Sigmoid colon (tissue), 7 donors: ENCODE data around the gene RGSL1. TPM values are rescaled to one million over a fixed set of nuclear protein-coding genes. Genes with fewer than 3 reads are reported as not detected.

Source experiments
- DNase-seq: peaks from one replicate; pipeline ENCODE4 v3.0.0-alpha.2; 2019
- H3K27ac ChIP-seq, 4 donors: fragments of 200-600 bp; sonication (generic); one replicate each; pipeline ENCODE4 v1.5.1; 2016 to 2019; ENCODE audit warnings: mild to moderate bottlenecking in 1 of 4
- H3K27me3 ChIP-seq, 3 donors: fragments of 200-600 bp; sonication (generic); one replicate each; pipeline ENCODE4 v1.5.1; 2019; ENCODE audit warnings: mild to moderate bottlenecking in 1 of 3
- H3K36me3 ChIP-seq, 4 donors: fragments of 200-600 bp; sonication (generic); one replicate each; pipeline ENCODE4 v1.5.1; 2016 to 2019
- H3K4me1 ChIP-seq, 4 donors: fragments of 200-600 bp; sonication (generic); one replicate each; pipeline ENCODE4 v1.5.1; 2017 to 2019
- H3K4me3 ChIP-seq, 4 donors: fragments of 200-600 bp; sonication (generic); one replicate each; pipeline ENCODE4 v1.5.1; 2017 to 2019; ENCODE audit warnings: mild to moderate bottlenecking in 2 of 4, moderate library complexity in 1 of 4
- H3K9me3 ChIP-seq, 4 donors: fragments of 200-600 bp in 3 of 4; sonication (generic) in 3 of 4; one replicate each; pipeline versions ENCODE4 v1.5.1 to v1.6.1; 2013 to 2019
- CTCF ChIP-seq, 4 experiments: fragments of 450-650 bp in 3 of 4; fragments of 200-600 bp in 1 of 4; IDR thresholded peaks; one replicate each; pipeline ENCODE4 v1.5.1; 2016 to 2019; ENCODE audit warnings: antibody characterized with exemption in 4 of 4, mild to moderate bottlenecking in 3 of 4, moderate library complexity in 2 of 4
- EP300 ChIP-seq, 4 donors: sonication (generic); formaldehyde crosslinking; IDR thresholded peaks; one replicate each; pipeline ENCODE4 v1.6.1; 2017; ENCODE audit warnings: antibody characterized with exemption in 4 of 4
- POLR2A ChIP-seq, 2 donors: fragments of 450-650 bp; IDR thresholded peaks; one replicate each; pipeline ENCODE4 v1.6.1; 2016; ENCODE audit warnings: antibody characterized with exemption in 2 of 2, mild to moderate bottlenecking in 2 of 2, moderate library complexity in 2 of 2
- POLR2AphosphoS5 ChIP-seq, 4 donors: sonication (generic); formaldehyde crosslinking; IDR thresholded peaks; one replicate each; pipeline ENCODE4 v1.6.1; 2017; ENCODE audit warnings: antibody characterized with exemption in 4 of 4
- WGBS, 2 donors: extraction: QIAGEN DNeasy Blood & Tissue Kit; methylation state at CpG; one replicate each; pipeline ENCODE4 v1.1.7; 2013; 5-methylcytosine and 5-hydroxymethylcytosine counted together
- intact Hi-C: fragments of 100-400 bp; cut with DNase I; formaldehyde crosslinking; loops from one replicate; pipeline ENCODE4 v1.15.1; 2023
- polyA plus RNA-seq, 3 donors: library from polyadenylated mRNA; stranded (reverse); fragments of 200-250 nt; gene quantifications; one replicate each; pipeline ENCODE4 v1.2.3, GENCODE V29; 2013
- total RNA-seq, 4 donors: library from RNA; depleted of rRNA; stranded (reverse); fragments of >200 nt; gene quantifications; one replicate each; pipeline ENCODE4 v1.1.0, GENCODE V29; 2016
- donor health status: healthy with polysubstance abuse.
- donor health status: Bipolar disorder and iron deficiency.
- donor health status: healthy.

Gene RGSL1
- total and polyA plus RNA-seq, 7 donors = not detected

- intact Hi-C loops = no loop called here
- DNase-seq = no peak
- TF ChIP-seq POLR2A (IDR thresholded peaks at IDR 0.05) (no peak), POLR2AphosphoS5 (IDR thresholded peaks at IDR 0.05) (no peak), EP300 (IDR thresholded peaks at IDR 0.05) (no peak), CTCF (IDR thresholded peaks at IDR 0.05) (no peak)
- H3K4me1 ChIP-seq = no peaks in the 10 kb centered on the region
- no peaks in the 10 kb centered on the region for H3K9me3 ChIP-seq
- no peaks in the 10 kb centered on the region for H3K27me3 ChIP-seq
- no peak overlapping the region for H3K4me3 ChIP-seq
- no peak overlapping the region for H3K27ac ChIP-seq
- peaks cover 0 to 7% (median 0%) of the 10 kb centered on the region in 4 donors for H3K36me3 ChIP-seq
- 69 to 85% methylated on average over 3 of the region's 3 CpGs for WGBS, 2 donors
Observed at GRCh38 chr1:182568647-182569284, 118.8 kb downstream of the RGSL1 start.

GRCh38 chr1:182569939-182570610, 120.1 kb downstream of the RGSL1 start:
- no peak for TF ChIP-seq POLR2A (IDR thresholded peaks at IDR 0.05)
- no peak for TF ChIP-seq CTCF (IDR thresholded peaks at IDR 0.05)
- TF ChIP-seq POLR2AphosphoS5 (IDR thresholded peaks at IDR 0.05) = no peak
- TF ChIP-seq EP300 (IDR thresholded peaks at IDR 0.05) = no peak
- peaks cover 0 to 19% (median 6%) of the 10 kb centered on the region in 4 donors for H3K36me3 ChIP-seq
- no peak for DNase-seq
- H3K27me3 ChIP-seq = no peaks in the 10 kb centered on the region
- H3K4me1 ChIP-seq = no peaks in the 10 kb centered on the region
- H3K9me3 ChIP-seq = no peaks in the 10 kb centered on the region
- H3K27ac ChIP-seq = no peak overlapping the region
- 87 to 92% methylated on average over 6 of the region's 6 CpGs for WGBS, 2 donors
- intact Hi-C loops = no loop called here
- H3K4me3 ChIP-seq = no peak overlapping the region

GRCh38 chr1:182570611-182570970, 120.6 kb downstream of the RGSL1 start:
- no peak for DNase-seq
- H3K27ac ChIP-seq = no peak overlapping the region
- peaks cover 0 to 24% (median 7%) of the 10 kb centered on the region in 4 donors for H3K36me3 ChIP-seq
- H3K9me3 ChIP-seq = no peaks in the 10 kb centered on the region
- 57 to 60% methylated on average over 2 of the region's 2 CpGs for WGBS, 2 donors
- no peaks in the 10 kb centered on the region for H3K27me3 ChIP-seq
- TF ChIP-seq EP300 (IDR thresholded peaks at IDR 0.05) = no peak
- no peak for TF ChIP-seq CTCF (IDR thresholded peaks at IDR 0.05)
- no peak overlapping the region for H3K4me3 ChIP-seq
- intact Hi-C loops = no loop called here
- H3K4me1 ChIP-seq = no peaks in the 10 kb centered on the region

GRCh38 chr1:182574156-182574555, 124.2 kb downstream of the RGSL1 start:
- Histone ChIP-seq H3K9me3 (no peaks in the 10 kb centered on the region), H3K4me3 (no peak overlapping the region), H3K4me1 (no peaks in the 10 kb centered on the region), H3K36me3 (peaks cover 0 to 40% (median 9%) of the 10 kb centered on the region in 4 donors), H3K27me3 (no peaks in the 10 kb centered on the region), H3K27ac (no peak overlapping the region)
- WGBS, 2 donors = 94 to 96% methylated on average over 4 of the region's 4 CpGs
- intact Hi-C loops = no loop called here
- TF ChIP-seq EP300 (IDR thresholded peaks at IDR 0.05) (no peak), CTCF (IDR thresholded peaks at IDR 0.05) (no peak), POLR2AphosphoS5 (IDR thresholded peaks at IDR 0.05) (no peak), POLR2A (IDR thresholded peaks at IDR 0.05) (no peak)
- DNase-seq = no peak
